ENCODE measurements around the gene TIAM2.

Gene TIAM2

GRCh38 chr6:155050311-155050710 lies 55.2 kb downstream of the TIAM2 start:
- H3K79me2 ChIP-seq (ENCODE audit: insufficient read depth, low read depth) = no peaks in the 10 kb centered on the region
- H3K36me3 ChIP-seq (ENCODE audit: insufficient read depth) = no peaks in the 10 kb centered on the region
- no peaks in the 10 kb centered on the region for H3K27me3 ChIP-seq (ENCODE audit: insufficient read depth, low read depth)
- no peaks in the 10 kb centered on the region for H4K20me1 ChIP-seq (ENCODE audit: insufficient read depth)
- H3K4me1 ChIP-seq (ENCODE audit: low read depth, poor library complexity, severe bottlenecking) = no peaks in the 10 kb centered on the region
- H3K9ac ChIP-seq = no peak overlapping the region
- no peak overlapping the region for H3K27ac ChIP-seq
- H3K4me3 ChIP-seq (IDR thresholded peaks at IDR 0.05; ENCODE audit: insufficient read depth, low read depth, low read length) = no peak overlapping the region
- no peak overlapping the region for H3K4me2 ChIP-seq
- H2AFZ ChIP-seq (ENCODE audit: low read depth) = no peak overlapping the region
- no peak for TF ChIP-seq CTCF (conservative IDR thresholded peaks at IDR 0.05; ENCODE audit: low read depth, low read length)

GRCh38 chr6:155054491-155055250 lies 59.6 kb downstream of the TIAM2 start:
- no peaks in the 10 kb centered on the region for H3K4me1 ChIP-seq (ENCODE audit: low read depth, poor library complexity, severe bottlenecking)
- no peaks in the 10 kb centered on the region for H3K36me3 ChIP-seq (ENCODE audit: insufficient read depth)
- no peak overlapping the region for H2AFZ ChIP-seq (ENCODE audit: low read depth)
- no peaks in the 10 kb centered on the region for H4K20me1 ChIP-seq (ENCODE audit: insufficient read depth)
- no peak overlapping the region for H3K9ac ChIP-seq
- H3K4me3 ChIP-seq (IDR thresholded peaks at IDR 0.05; ENCODE audit: insufficient read depth, low read depth, low read length) = no peak overlapping the region
- H3K27ac ChIP-seq = no peak overlapping the region
- no peaks in the 10 kb centered on the region for H3K27me3 ChIP-seq (ENCODE audit: insufficient read depth, low read depth)
- TF ChIP-seq CTCF (conservative IDR thresholded peaks at IDR 0.05; ENCODE audit: low read depth, low read length) = no peak
- H3K79me2 ChIP-seq (ENCODE audit: insufficient read depth, low read depth) = no peaks in the 10 kb centered on the region
- no peak overlapping the region for H3K4me2 ChIP-seq

GRCh38 chr6:155055729-155056128 lies 60.6 kb downstream of the TIAM2 start:
- Histone ChIP-seq H3K4me2 (no peak overlapping the region), H3K9ac (no peak overlapping the region), H3K36me3 (ENCODE audit: insufficient read depth) (no peaks in the 10 kb centered on the region), H3K27me3 (ENCODE audit: insufficient read depth, low read depth) (no peaks in the 10 kb centered on the region), H3K27ac (no peak overlapping the region), H3K4me3 (IDR thresholded peaks at IDR 0.05; ENCODE audit: insufficient read depth, low read depth, low read length) (no peak overlapping the region), H4K20me1 (ENCODE audit: insufficient read depth) (no peaks in the 10 kb centered on the region), H3K79me2 (ENCODE audit: insufficient read depth, low read depth) (no peaks in the 10 kb centered on the region), H3K4me1 (ENCODE audit: low read depth, poor library complexity, severe bottlenecking) (no peaks in the 10 kb centered on the region), H2AFZ (ENCODE audit: low read depth) (no peak overlapping the region)
- no peak for TF ChIP-seq CTCF (conservative IDR thresholded peaks at IDR 0.05; ENCODE audit: low read depth, low read length)

GRCh38 chr6:155056756-155057155 lies 61.6 kb downstream of the TIAM2 start:
- no peak overlapping the region for H3K4me2 ChIP-seq
- H3K36me3 ChIP-seq (ENCODE audit: insufficient read depth) = no peaks in the 10 kb centered on the region
- H4K20me1 ChIP-seq (ENCODE audit: insufficient read depth) = no peaks in the 10 kb centered on the region
- no peaks in the 10 kb centered on the region for H3K4me1 ChIP-seq (ENCODE audit: low read depth, poor library complexity, severe bottlenecking)
- no peaks in the 10 kb centered on the region for H3K79me2 ChIP-seq (ENCODE audit: insufficient read depth, low read depth)
- no peaks in the 10 kb centered on the region for H3K27me3 ChIP-seq (ENCODE audit: insufficient read depth, low read depth)
- H2AFZ ChIP-seq (ENCODE audit: low read depth) = no peak overlapping the region
- no peak overlapping the region for H3K4me3 ChIP-seq (IDR thresholded peaks at IDR 0.05; ENCODE audit: insufficient read depth, low read depth, low read length)
- H3K27ac ChIP-seq = no peak overlapping the region
- no peak for TF ChIP-seq CTCF (conservative IDR thresholded peaks at IDR 0.05; ENCODE audit: low read depth, low read length)
- no peak overlapping the region for H3K9ac ChIP-seq
